Liver (tissue), 9 donors: Measurements from ENCODE around the gene CAPN10. TPM values are rescaled to one million over a fixed set of nuclear protein-coding genes. Genes with fewer than 3 reads are reported as not detected.

ENCODE experiments used
- DNase-seq: peaks from one replicate; pipeline ENCODE4 v3.0.0-alpha.2; 2017; ENCODE audit warnings: low spot score
- H3K27ac ChIP-seq, 2 donors: one replicate each; pipeline ENCODE4 v1.7.0; 2013; ENCODE audit warnings: inconsistent platforms in 2 of 2, low read length in 2 of 2, control low read depth in 1 of 2, low read depth in 1 of 2, mild to moderate bottlenecking in 1 of 2
- H3K27me3 ChIP-seq, 4 donors: one replicate each; pipeline versions ENCODE4 v1.6.1 to v1.7.0; 2013; ENCODE audit warnings: low read length in 3 of 4, inconsistent platforms in 1 of 4, mild to moderate bottlenecking in 1 of 4, moderate library complexity in 1 of 4; ENCODE audit not compliant: control insufficient read depth in 4 of 4, insufficient read depth in 4 of 4
- H3K36me3 ChIP-seq, 4 donors: one replicate each; pipeline versions ENCODE4 v1.6.1 to v1.7.0; 2013; ENCODE audit warnings: low read length in 3 of 4, mild to moderate bottlenecking in 3 of 4, low read depth in 1 of 4, moderate library complexity in 1 of 4; ENCODE audit not compliant: control insufficient read depth in 4 of 4, insufficient read depth in 3 of 4
- H3K4me1 ChIP-seq, 4 donors: one replicate each; pipeline versions ENCODE4 v1.6.1 to v1.7.0; 2013; ENCODE audit warnings: low read length in 3 of 4, mild to moderate bottlenecking in 3 of 4, moderate library complexity in 1 of 4; ENCODE audit not compliant: control insufficient read depth in 4 of 4, insufficient read depth in 4 of 4
- H3K4me3 ChIP-seq, 3 donors: one replicate each; pipeline versions ENCODE4 v1.6.1 to v1.7.0; 2013; ENCODE audit warnings: low read length in 3 of 3, control low read depth in 1 of 3, low read depth in 1 of 3, mild to moderate bottlenecking in 1 of 3
- H3K9ac ChIP-seq, 2 donors: one replicate each; pipeline ENCODE4 v1.7.0; 2013; ENCODE audit warnings: low read length in 2 of 2, mild to moderate bottlenecking in 2 of 2, moderate library complexity in 2 of 2, control low read depth in 1 of 2, low read depth in 1 of 2
- H3K9me3 ChIP-seq, 4 donors: one replicate each; pipeline versions ENCODE4 v1.6.1 to v1.7.0; 2013; ENCODE audit warnings: low read length in 3 of 4; ENCODE audit not compliant: control insufficient read depth in 4 of 4
- ATF3 ChIP-seq: IDR thresholded peaks from 2 replicates; pipeline ENCODE4 v1.6.1; 2016; ENCODE audit warnings: antibody characterized with exemption
- CTCF ChIP-seq: fragments of 150-350 bp; IDR thresholded peaks from 2 replicates; pipeline ENCODE4 v1.5.1; 2017; ENCODE audit warnings: improper control_type of control experiment, low read depth, low read length; ENCODE audit not compliant: missing input control
- EGR1 ChIP-seq, 2 donors: IDR thresholded peaks; 2 replicates each; pipeline ENCODE4 v1.6.1; 2016 to 2018; ENCODE audit warnings: antibody characterized with exemption in 2 of 2, low read depth in 2 of 2
- FOXA1 ChIP-seq: IDR thresholded peaks from 2 replicates; pipeline ENCODE4 v1.6.1; 2016; ENCODE audit warnings: antibody characterized with exemption
- FOXA2 ChIP-seq: IDR thresholded peaks from 2 replicates; pipeline ENCODE4 v1.6.1; 2016; ENCODE audit warnings: antibody characterized with exemption
- GABPA ChIP-seq, 2 donors: IDR thresholded peaks in 1 of 2; conservative IDR thresholded peaks in 1 of 2; 2 replicates each; pipeline ENCODE4 v1.6.1; 2016; ENCODE audit warnings: antibody characterized with exemption in 2 of 2, mild to moderate bottlenecking in 1 of 2, moderate library complexity in 1 of 2
- HNF4A ChIP-seq, 2 donors: conservative IDR thresholded peaks; 2 replicates each; pipeline ENCODE4 v1.6.1; 2016; ENCODE audit warnings: antibody characterized with exemption in 2 of 2, mild to moderate bottlenecking in 2 of 2
- HNF4G ChIP-seq: IDR thresholded peaks from 2 replicates; pipeline ENCODE4 v1.6.1; 2016; ENCODE audit warnings: antibody characterized with exemption
- JUND ChIP-seq, 2 donors: IDR thresholded peaks; 2 replicates each; pipeline ENCODE4 v1.6.1; 2016; ENCODE audit warnings: antibody characterized with exemption in 2 of 2
- MAX ChIP-seq: IDR thresholded peaks from 2 replicates; pipeline ENCODE4 v1.6.1; 2016; ENCODE audit warnings: antibody characterized with exemption
- NR2F2 ChIP-seq: IDR thresholded peaks from 2 replicates; pipeline ENCODE4 v1.6.1; 2016; ENCODE audit warnings: antibody characterized with exemption
- RAD21 ChIP-seq, 2 donors: IDR thresholded peaks; 2 replicates each; pipeline ENCODE4 v1.6.1; 2016; ENCODE audit warnings: antibody characterized with exemption in 2 of 2, mild to moderate bottlenecking in 2 of 2
- REST ChIP-seq: IDR thresholded peaks from 2 replicates; pipeline ENCODE4 v1.6.1; 2016; ENCODE audit warnings: antibody characterized with exemption, mild to moderate bottlenecking
- RXRA ChIP-seq, 2 donors: IDR thresholded peaks; 2 replicates each; pipeline ENCODE4 v1.6.1; 2017 to 2018; ENCODE audit warnings: antibody characterized with exemption in 2 of 2, mild to moderate bottlenecking in 1 of 2
- SP1 ChIP-seq: IDR thresholded peaks from 2 replicates; pipeline ENCODE4 v1.6.1; 2018; ENCODE audit warnings: antibody characterized with exemption, mild to moderate bottlenecking
- TAF1 ChIP-seq: conservative IDR thresholded peaks from 2 replicates; pipeline ENCODE4 v1.6.1; 2016; ENCODE audit warnings: antibody characterized with exemption, mild to moderate bottlenecking
- YY1 ChIP-seq: IDR thresholded peaks from 2 replicates; pipeline ENCODE4 v1.6.1; 2016; ENCODE audit warnings: antibody characterized with exemption, mild to moderate bottlenecking
- ZBTB33 ChIP-seq: IDR thresholded peaks from 2 replicates; pipeline ENCODE4 v1.6.1; 2016; ENCODE audit warnings: antibody characterized with exemption
- WGBS: extraction: QIAGEN DNeasy Blood & Tissue Kit; methylation state at CpG from one replicate; pipeline ENCODE4 v1.1.7; 2013; 5-methylcytosine and 5-hydroxymethylcytosine counted together
- polyA plus RNA-seq, 2 donors: library from polyadenylated mRNA; stranded (reverse) in 1 of 2; unstranded in 1 of 2; fragments of 200-250 nt in 1 of 2; fragments of >200 nt in 1 of 2; fragmentation: Nextera tagmentation in 1 of 2; extraction: Ambion mirVana in 1 of 2; gene quantifications; one replicate each; pipeline versions ENCODE4 v1.2.1 to v1.2.3, GENCODE V29; 2013 to 2015
- total RNA-seq, 2 donors: library from RNA; depleted of rRNA; stranded (reverse); fragments of >200 nt; gene quantifications; one replicate each; pipeline ENCODE4 v1.2.3, GENCODE V29; 2014
- donor health status: healthy.
- donor health status: healthy.
- donor health status: healthy.
- donor health status: healthy.
- donor health status: healthy.

Gene CAPN10
- total and polyA plus RNA-seq, 4 donors = 4.8 to 11.3 (median 6.5) TPM

GRCh38 chr2:240576436-240577205, 9.9 kb upstream of the CAPN10 start:
- no peak for TF ChIP-seq SP1
- TF ChIP-seq RXRA (IDR thresholded peaks at IDR 0.05) = no peak
- TF ChIP-seq JUND (IDR thresholded peaks at IDR 0.05) = no peak
- no peak for TF ChIP-seq CTCF
- no peak overlapping the region for H3K4me3 ChIP-seq
- H3K36me3 ChIP-seq = peaks cover 0 to 45% (median 6%) of the 10 kb centered on the region in 4 donors
- 94% methylated on average over 32 of the region's 32 CpGs for WGBS
- H3K27me3 ChIP-seq = no peaks in the 10 kb centered on the region
- no peak overlapping the region for H3K9ac ChIP-seq
- no peaks in the 10 kb centered on the region for H3K9me3 ChIP-seq
- no peak overlapping the region for H3K27ac ChIP-seq
- no peak for DNase-seq
- H3K4me1 ChIP-seq = peaks cover 9 to 25% (median 21%) of the 10 kb centered on the region in 4 donors

GRCh38 chr2:240577281-240578109, 9.0 kb upstream of the CAPN10 start:
- Histone ChIP-seq H3K27ac (no peak overlapping the region), H3K4me3 (no peak overlapping the region), H3K9me3 (no peaks in the 10 kb centered on the region), H3K27me3 (no peaks in the 10 kb centered on the region), H3K36me3 (peaks cover 0 to 45% (median 5%) of the 10 kb centered on the region in 4 donors), H3K4me1 (peaks cover 9 to 25% (median 21%) of the 10 kb centered on the region in 4 donors), H3K9ac (no peak overlapping the region)
- 93% methylated on average over 26 of the region's 26 CpGs for WGBS
- no peak for TF ChIP-seq ATF3
- TF ChIP-seq NR2F2 = no peak
- TF ChIP-seq FOXA2 = no peak
- no peak for TF ChIP-seq RAD21 (IDR thresholded peaks at IDR 0.05)
- TF ChIP-seq TAF1 = no peak
- no peak for TF ChIP-seq GABPA (IDR thresholded peaks at IDR 0.05 in 1 of 2, conservative IDR thresholded peaks at IDR 0.05 in 1 of 2)
- TF ChIP-seq FOXA1 = no peak
- no peak for TF ChIP-seq JUND (IDR thresholded peaks at IDR 0.05)
- TF ChIP-seq REST = no peak
- no peak for TF ChIP-seq HNF4G
- TF ChIP-seq SP1 = no peak
- TF ChIP-seq EGR1 (IDR thresholded peaks at IDR 0.05; ENCODE audit: low read depth in 2 of 2) = no peak
- TF ChIP-seq CTCF = no peak
- TF ChIP-seq YY1 = no peak
- TF ChIP-seq ZBTB33 = no peak
- TF ChIP-seq HNF4A (conservative IDR thresholded peaks at IDR 0.05) = no peak
- TF ChIP-seq MAX = no peak
- no peak for DNase-seq
